CD8-positive, alpha-beta memory T cell (primary cell): ENCODE measurements around the gene RBM28. TPM values are rescaled to one million over a fixed set of nuclear protein-coding genes. Genes with fewer than 3 reads are reported as not detected.

Experiments used
- CTCF ChIA-PET: fragments of 350-600 bp; sonication (Branson Sonifier 250); formaldehyde crosslinking; loops from one replicate; lab custom pipeline; 2021; ENCODE audit warnings: antibody characterized with exemption; lab: Charles Lee
- POLR2A ChIA-PET: fragments of 350-600 bp; sonication (Branson Sonifier 250); formaldehyde crosslinking; loops from one replicate; lab custom pipeline; 2021; ENCODE audit warnings: antibody characterized with exemption; lab: Charles Lee
- DNase-seq, 5 donors: peaks; one replicate each; pipeline versions ENCODE4 v3.0.0 to v3.0.0-alpha.2; 2020 to 2022; ENCODE audit warnings: mixed read lengths in 1 of 5
- H3K27ac ChIP-seq: one replicate; pipeline ENCODE4 v1.7.0; 2013; ENCODE audit warnings: low read depth, mild to moderate bottlenecking, low read length, moderate library complexity
- H3K27me3 ChIP-seq: 2 replicates; pipeline ENCODE4 v1.7.0; 2013; ENCODE audit warnings: low read length, mild to moderate bottlenecking; ENCODE audit not compliant: insufficient read depth, poor library complexity, severe bottlenecking
- H3K36me3 ChIP-seq: 2 replicates; pipeline ENCODE4 v1.7.0; 2013; ENCODE audit warnings: mild to moderate bottlenecking, low read length, moderate library complexity; ENCODE audit not compliant: insufficient read depth
- H3K4me1 ChIP-seq: 2 replicates; pipeline ENCODE4 v1.7.0; 2013; ENCODE audit warnings: mild to moderate bottlenecking, low read length, moderate library complexity; ENCODE audit not compliant: insufficient read depth
- H3K4me3 ChIP-seq: 2 replicates; pipeline ENCODE4 v1.7.0; 2013; ENCODE audit warnings: mild to moderate bottlenecking, low read length
- H3K9me3 ChIP-seq: 2 replicates; pipeline ENCODE4 v1.7.0; 2013; ENCODE audit warnings: mild to moderate bottlenecking, low read length
- H3K27ac Mint-ChIP-seq, 8 donors: one replicate each; pipeline ENCODE4 v1.8.0; 2020 to 2021; ENCODE audit warnings: mixed read lengths in 8 of 8, mild to moderate bottlenecking in 6 of 8, inconsistent platforms in 3 of 8, moderate library complexity in 3 of 8
- H3K27me3 Mint-ChIP-seq, 2 donors: one replicate each; pipeline ENCODE4 v1.8.0; 2020 to 2021; ENCODE audit warnings: mixed read lengths in 2 of 2, mild to moderate bottlenecking in 1 of 2, moderate library complexity in 1 of 2
- H3K36me3 Mint-ChIP-seq, 3 donors: one replicate each; pipeline ENCODE4 v1.8.0; 2020 to 2021; ENCODE audit warnings: mixed read lengths in 3 of 3, inconsistent platforms in 1 of 3, mild to moderate bottlenecking in 1 of 3
- H3K4me1 Mint-ChIP-seq, 3 donors: one replicate each; pipeline ENCODE4 v1.8.0; 2020 to 2021; ENCODE audit warnings: mixed read lengths in 3 of 3, inconsistent platforms in 1 of 3, mild to moderate bottlenecking in 1 of 3
- H3K4me3 Mint-ChIP-seq, 7 donors: one replicate each; pipeline ENCODE4 v1.8.0; 2020 to 2021; ENCODE audit warnings: mixed read lengths in 7 of 7, mild to moderate bottlenecking in 6 of 7, moderate library complexity in 4 of 7, inconsistent platforms in 2 of 7
- H3K9me3 Mint-ChIP-seq, 5 donors: one replicate each; pipeline ENCODE4 v1.8.0; 2020 to 2022; ENCODE audit warnings: mixed read lengths in 5 of 5, mild to moderate bottlenecking in 3 of 5, moderate library complexity in 2 of 5, inconsistent platforms in 1 of 5
- polyA plus RNA-seq: library from polyadenylated mRNA; unstranded; fragments of 300-500 nt; fragmentation: Illumina TruSeq; gene quantifications from one replicate; pipeline ENCODE4 v1.2.3, GENCODE V29; 2021
- total RNA-seq, 2 experiments: library from RNA; stranded (reverse); gene quantifications; one replicate each; pipeline ENCODE4 v1.2.3, GENCODE V29; 2021

Gene RBM28
- total and polyA plus RNA-seq, 3 experiments from 2014 or later = 10.0 to 77.8 (median 77.7) TPM

GRCh38 chr7:128365432-128365831, 21.7 kb upstream of the RBM28 start:
- Histone ChIP-seq H3K27me3 (peaks cover 19% of the 10 kb centered on the region), H3K9me3 (no peaks in the 10 kb centered on the region), H3K4me1 (peaks cover 6% of the 10 kb centered on the region), H3K36me3 (no peaks in the 10 kb centered on the region), H3K27ac (no peak overlapping the region), H3K4me3 (no peak overlapping the region)
- H3K27me3 Mint-ChIP-seq = peaks cover 32 to 68% of the 10 kb centered on the region in 2 donors
- no peaks in the 10 kb centered on the region for H3K36me3 Mint-ChIP-seq
- peaks cover 14 to 22% (median 14%) of the 10 kb centered on the region in 3 donors for H3K4me1 Mint-ChIP-seq
- H3K4me3 Mint-ChIP-seq = no peak overlapping the region
- H3K27ac Mint-ChIP-seq = no peak overlapping the region
- no peaks in the 10 kb centered on the region for H3K9me3 Mint-ChIP-seq
- no peak for DNase-seq
- POLR2A ChIA-PET = no interaction called here
- CTCF ChIA-PET = no interaction called here

- Histone ChIP-seq H3K27me3 (peaks cover 26% of the 10 kb centered on the region), H3K36me3 (no peaks in the 10 kb centered on the region), H3K9me3 (no peaks in the 10 kb centered on the region), H3K4me1 (peaks cover 6% of the 10 kb centered on the region), H3K27ac (no peak overlapping the region), H3K4me3 (no peak overlapping the region)
- Mint-ChIP-seq H3K27me3 (peaks cover 32 to 74% of the 10 kb centered on the region in 2 donors), H3K4me3 (no peak overlapping the region), H3K36me3 (no peaks in the 10 kb centered on the region), H3K4me1 (peaks cover 14 to 22% (median 14%) of the 10 kb centered on the region in 3 donors), H3K9me3 (no peaks in the 10 kb centered on the region), H3K27ac (peak overlapping the region in 1 of 8 donors; percentile 31)
- CTCF ChIA-PET = interaction anchor here (0.6 kb wide), 1 partner anchor 10 kb away, joined by 3 read pairs; no protein-coding TSS in a partner anchor
- DNase-seq = no peak
- POLR2A ChIA-PET = interaction anchor here (0.6 kb wide), 1 partner anchor 76 kb away, joined by 6 read pairs; no protein-coding TSS in a partner anchor
Measured at GRCh38 chr7:128364166-128364870, 20.6 kb upstream of the RBM28 start.

GRCh38 chr7:128363261-128363721, 19.6 kb upstream of the RBM28 start:
- Histone ChIP-seq H3K36me3 (no peaks in the 10 kb centered on the region), H3K4me3 (no peak overlapping the region), H3K9me3 (no peaks in the 10 kb centered on the region), H3K27ac (no peak overlapping the region), H3K27me3 (peaks cover 26% of the 10 kb centered on the region), H3K4me1 (peaks cover 6% of the 10 kb centered on the region)
- CTCF ChIA-PET = no interaction called here
- POLR2A ChIA-PET = no interaction called here
- no peaks in the 10 kb centered on the region for H3K36me3 Mint-ChIP-seq
- DNase-seq = no peak
- H3K27me3 Mint-ChIP-seq = peaks cover 34 to 80% of the 10 kb centered on the region in 2 donors
- H3K4me3 Mint-ChIP-seq = peak overlapping the region in 2 of 7 donors; percentile 4 to 47
- no peak overlapping the region for H3K27ac Mint-ChIP-seq
- peaks cover 14 to 22% (median 14%) of the 10 kb centered on the region in 3 donors for H3K4me1 Mint-ChIP-seq
- H3K9me3 Mint-ChIP-seq = no peaks in the 10 kb centered on the region

- H3K27me3 ChIP-seq = peaks cover 26% of the 10 kb centered on the region
- Mint-ChIP-seq H3K27ac (peak overlapping the region in 1 of 8 donors; percentile 17), H3K36me3 (no peaks in the 10 kb centered on the region), H3K27me3 (peaks cover 32 to 80% of the 10 kb centered on the region in 2 donors), H3K9me3 (no peaks in the 10 kb centered on the region), H3K4me3 (peak overlapping the region; percentile 47 to 92 (median 84)), H3K4me1 (peaks cover 14 to 22% (median 14%) of the 10 kb centered on the region in 3 donors)
- no peaks in the 10 kb centered on the region for H3K9me3 ChIP-seq
- DNase-seq = no peak
- H3K4me1 ChIP-seq = peaks cover 6% of the 10 kb centered on the region
- no peaks in the 10 kb centered on the region for H3K36me3 ChIP-seq
- ChIA-PET CTCF (interaction anchor here (1.0 kb wide), 1 partner anchor 18 kb away, joined by 4 read pairs; no protein-coding TSS in a partner anchor), POLR2A (no interaction called here)
- H3K4me3 ChIP-seq = no peak overlapping the region
- H3K27ac ChIP-seq = no peak overlapping the region
Measured at GRCh38 chr7:128362670-128363069, 19.0 kb upstream of the RBM28 start.

- POLR2A ChIA-PET = no interaction called here
- peak within 1 kb of the TSS; percentile 62 for H3K4me3 ChIP-seq
- H3K27ac Mint-ChIP-seq = peak within 1 kb of the TSS in 4 of 8 donors; percentile 29 to 64 (median 60)
Measured at GRCh38 chr7:128361411-128362379, 18.0 kb upstream of the RBM28 start, which contains the start of gene PRRT4. Gene PRRT4, minus strand, starts transcription at chr7:128361690.

GRCh38 chr7:128360359-128360678, 16.6 kb upstream of the RBM28 start:
- Mint-ChIP-seq H3K4me1 (peaks cover 14 to 22% (median 14%) of the 10 kb centered on the region in 3 donors), H3K9me3 (no peaks in the 10 kb centered on the region), H3K27me3 (peaks cover 21 to 61% of the 10 kb centered on the region in 2 donors), H3K36me3 (no peaks in the 10 kb centered on the region), H3K27ac (no peak overlapping the region), H3K4me3 (peak overlapping the region in 4 of 7 donors; percentile 46 to 65 (median 54))
- CTCF ChIA-PET = interaction anchor here (1.4 kb wide), 1 partner anchor 13 kb away, joined by 3 read pairs; no protein-coding TSS in a partner anchor
- Histone ChIP-seq H3K9me3 (no peaks in the 10 kb centered on the region), H3K27ac (no peak overlapping the region), H3K27me3 (peaks cover 26% of the 10 kb centered on the region), H3K36me3 (no peaks in the 10 kb centered on the region), H3K4me1 (peaks cover 6% of the 10 kb centered on the region), H3K4me3 (no peak overlapping the region)
- DNase-seq = no peak
- POLR2A ChIA-PET = no interaction called here

More at GRCh38 chr7:128361411-128362379, 18.0 kb upstream of the RBM28 start, which contains the start of gene PRRT4:
- Histone ChIP-seq H3K27me3 (peaks cover 26% of the 10 kb centered on the region), H3K9me3 (no peaks in the 10 kb centered on the region), H3K36me3 (no peaks in the 10 kb centered on the region), H3K4me1 (peaks cover 6% of the 10 kb centered on the region), H3K27ac (no peak within 1 kb of the TSS)
- peak in 4 of 5 donors; percentile 17 to 69 (median 48) for DNase-seq
- H3K9me3 Mint-ChIP-seq = no peaks in the 10 kb centered on the region
- CTCF ChIA-PET = interaction anchor here (1.0 kb wide), 1 partner anchor 17 kb away, joined by 4 read pairs; no protein-coding TSS in a partner anchor
- H3K4me1 Mint-ChIP-seq = peaks cover 14 to 22% (median 14%) of the 10 kb centered on the region in 3 donors
- H3K36me3 Mint-ChIP-seq = no peaks in the 10 kb centered on the region
- H3K4me3 Mint-ChIP-seq = peak within 1 kb of the TSS; percentile 67 to 92 (median 84)
- peaks cover 26 to 71% of the 10 kb centered on the region in 2 donors for H3K27me3 Mint-ChIP-seq

- no peak overlapping the region for H3K4me3 ChIP-seq
- Mint-ChIP-seq H3K4me1 (peaks cover 14 to 22% (median 14%) of the 10 kb centered on the region in 3 donors), H3K27ac (no peak overlapping the region), H3K36me3 (no peaks in the 10 kb centered on the region), H3K4me3 (peak overlapping the region in 5 of 7 donors; percentile 25 to 61 (median 48)), H3K9me3 (no peaks in the 10 kb centered on the region), H3K27me3 (peaks cover 19 to 58% of the 10 kb centered on the region in 2 donors)
- CTCF ChIA-PET = interaction anchor here (1.4 kb wide), 1 partner anchor 12 kb away, joined by 3 read pairs; no protein-coding TSS in a partner anchor
- H3K36me3 ChIP-seq = no peaks in the 10 kb centered on the region
- POLR2A ChIA-PET = no interaction called here
- H3K27ac ChIP-seq = no peak overlapping the region
- H3K9me3 ChIP-seq = no peaks in the 10 kb centered on the region
- peaks cover 6% of the 10 kb centered on the region for H3K4me1 ChIP-seq
- H3K27me3 ChIP-seq = peaks cover 26% of the 10 kb centered on the region
- DNase-seq = no peak
Measured at GRCh38 chr7:128359939-128360338, 16.2 kb upstream of the RBM28 start.
